MV-4-11 (cell line): ENCODE data around the gene ERVMER34-1.
A peak's percentile ranks its signal among the peaks of the same experiment; 100 is the strongest.

Source experiments
- DNase-seq: peaks from one replicate; lab custom pipeline; 2025; lab: John Stamatoyannopoulos, UW

The ERVMER34-1 gene

GRCh38 chr4:52750819-52751486 lies at the start of gene ERVMER34-1:
ERVMER34-1 (minus strand) TSS chr4:52751425; CDS start chr4:52745520, 5,905 bp downstream.
- DNase-seq: no peak

- DNase-seq: no peak
Observed at GRCh38 chr4:52799813-52800212, 48.6 kb upstream of the ERVMER34-1 start.

- DNase-seq: no peak
Observed at GRCh38 chr4:52795533-52795932, 44.3 kb upstream of the ERVMER34-1 start.

DNA sequence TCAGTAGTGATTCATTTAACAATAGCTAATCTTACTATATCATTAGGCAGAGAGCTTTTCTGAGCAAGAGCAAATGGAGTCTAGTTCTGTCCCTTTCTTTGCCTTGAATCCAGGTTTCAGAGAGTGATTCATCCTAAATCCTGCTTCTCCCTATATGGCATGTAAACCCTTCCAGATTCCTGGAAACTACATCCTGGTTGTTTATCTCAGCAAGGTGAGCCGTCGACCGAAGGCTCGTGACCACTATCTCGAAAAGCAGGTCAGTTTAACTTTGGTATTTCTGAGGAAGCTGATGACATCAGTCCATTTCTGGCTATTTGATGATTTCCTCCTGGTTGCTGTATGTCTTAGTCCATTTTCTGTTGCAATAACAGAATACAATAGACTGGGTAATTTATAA lies 40.7 kb upstream of the ERVMER34-1 start:
- no peak for DNase-seq

GRCh38 chr4:52789774-52790173 lies 38.5 kb upstream of the ERVMER34-1 start:
- DNase-seq: no peak

- DNase-seq: no peak
Observed at GRCh38 chr4:52788806-52789205, 37.6 kb upstream of the ERVMER34-1 start.

- no peak for DNase-seq
Observed at GRCh38 chr4:52783069-52783468, 31.8 kb upstream of the ERVMER34-1 start.

GRCh38 chr4:52780617-52781354 lies 29.6 kb upstream of the ERVMER34-1 start:
- no peak for DNase-seq

DNA sequence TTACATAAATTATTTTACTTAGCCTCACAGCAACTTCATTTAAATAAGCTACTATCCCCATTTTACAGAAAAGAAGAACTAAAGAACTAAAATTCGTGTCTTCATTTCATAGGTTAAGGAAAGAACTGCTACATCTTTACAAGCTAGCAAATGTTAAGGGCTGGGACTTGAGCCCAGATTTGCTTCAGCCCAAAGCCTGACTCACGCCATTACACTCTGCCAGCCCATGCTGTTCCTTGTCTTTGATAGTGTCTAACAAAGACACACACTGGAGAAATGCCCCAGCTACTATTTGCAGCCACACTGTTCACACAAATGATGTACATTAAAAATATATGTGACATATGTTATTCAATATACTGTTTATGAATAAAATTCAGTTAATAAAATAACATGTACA lies 29.0 kb upstream of the ERVMER34-1 start:
- no peak for DNase-seq

GRCh38 chr4:52760256-52760655 lies 9.0 kb upstream of the ERVMER34-1 start:
- DNase-seq: no peak

GRCh38 chr4:52755426-52755825 lies 4.2 kb upstream of the ERVMER34-1 start:
- DNase-seq: no peak

DNA sequence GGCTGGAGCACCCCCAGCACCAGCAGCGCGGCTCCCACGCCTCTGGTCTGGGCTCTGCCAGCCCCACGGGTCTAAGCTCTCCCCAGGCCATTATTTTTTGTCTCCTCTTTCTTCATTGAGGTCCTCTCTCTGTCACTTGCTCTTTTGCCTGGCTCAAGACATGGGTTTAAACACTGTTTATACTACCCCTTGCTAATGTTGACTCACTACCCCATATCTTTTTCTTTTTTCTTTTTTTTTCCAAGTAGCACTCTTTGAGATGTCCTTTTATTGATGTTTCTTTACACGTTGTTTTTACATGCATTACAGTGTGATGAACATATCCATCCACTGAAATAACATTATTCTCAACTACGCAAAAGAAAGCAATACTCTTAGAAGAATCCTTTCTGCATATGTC lies 1.7 kb upstream of the ERVMER34-1 start:
- DNase-seq: no peak

DNA sequence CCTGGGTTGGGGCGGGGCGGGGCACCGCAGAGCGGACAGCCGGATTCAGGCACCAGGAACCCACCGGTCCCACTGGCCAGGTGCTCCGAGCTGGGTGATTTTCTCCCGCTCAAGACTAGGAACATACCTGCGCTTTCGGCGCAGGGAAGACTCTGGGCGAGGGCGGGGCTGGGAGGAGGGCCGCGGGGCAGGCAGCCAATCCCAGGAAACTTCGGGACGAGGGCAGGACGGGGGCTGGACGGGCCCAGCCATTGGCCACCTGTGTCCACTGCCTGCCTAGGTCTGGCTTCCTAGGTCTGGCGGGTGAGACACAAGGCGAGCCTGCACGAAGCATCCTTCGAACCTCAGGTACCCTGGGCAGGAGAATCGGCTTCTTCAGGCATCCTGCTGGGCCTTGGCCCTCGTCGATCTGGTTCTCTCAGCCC lies 274 bp upstream of the ERVMER34-1 start:
- DNase-seq: no peak

DNA sequence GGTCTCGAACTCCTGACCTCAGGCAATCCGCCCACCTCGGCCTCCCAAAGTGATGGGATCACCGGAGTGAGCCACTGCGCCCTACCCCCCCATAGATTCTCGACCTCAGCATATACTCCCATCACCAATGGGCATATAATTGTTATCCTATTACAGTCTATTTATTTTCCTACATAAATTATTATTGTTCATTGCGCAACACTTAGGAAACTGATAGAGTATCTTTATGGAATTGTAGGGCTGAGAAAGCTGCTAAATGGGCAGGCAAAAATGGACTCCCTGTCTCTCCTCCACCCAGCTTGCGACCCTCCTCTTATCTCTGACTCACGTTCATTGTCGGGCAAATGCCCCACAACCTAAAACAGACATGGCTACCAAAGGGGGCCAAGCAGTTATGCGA lies 1.0 kb downstream of the ERVMER34-1 start:
- no peak for DNase-seq

- DNase-seq: no peak
Observed at GRCh38 chr4:52748432-52748831, 2.8 kb downstream of the ERVMER34-1 start.

DNA sequence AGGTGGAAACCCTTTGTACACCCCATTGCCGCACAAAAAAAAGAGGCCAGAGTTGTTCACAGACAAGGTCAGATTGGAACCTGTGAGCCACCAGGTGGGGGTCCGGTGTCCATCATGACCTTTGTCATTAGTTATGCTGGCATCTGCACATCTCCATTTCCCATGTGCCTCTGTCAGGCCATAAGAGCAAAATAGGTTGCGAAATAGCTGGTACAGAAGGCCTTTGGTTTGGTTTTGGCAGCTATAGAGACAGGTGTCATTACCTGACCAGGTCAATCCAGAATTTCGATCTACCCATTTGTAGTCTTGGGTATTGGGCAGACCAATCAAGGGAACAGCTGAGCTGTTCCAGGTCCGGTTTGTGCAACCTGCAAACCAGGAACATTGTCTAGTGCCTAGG lies 6.6 kb downstream of the ERVMER34-1 start:
- DNase-seq: no peak

- no peak for DNase-seq
Observed at GRCh38 chr4:52743444-52744019, 7.7 kb downstream of the ERVMER34-1 start.

- no peak for DNase-seq
Observed at GRCh38 chr4:52729586-52729985, 21.6 kb downstream of the ERVMER34-1 start.

GRCh38 chr4:52728691-52729240 lies 22.5 kb downstream of the ERVMER34-1 start:
- DNase-seq: no peak

GRCh38 chr4:52726826-52727580 lies 24.2 kb downstream of the ERVMER34-1 start:
- DNase-seq: no peak

DNA sequence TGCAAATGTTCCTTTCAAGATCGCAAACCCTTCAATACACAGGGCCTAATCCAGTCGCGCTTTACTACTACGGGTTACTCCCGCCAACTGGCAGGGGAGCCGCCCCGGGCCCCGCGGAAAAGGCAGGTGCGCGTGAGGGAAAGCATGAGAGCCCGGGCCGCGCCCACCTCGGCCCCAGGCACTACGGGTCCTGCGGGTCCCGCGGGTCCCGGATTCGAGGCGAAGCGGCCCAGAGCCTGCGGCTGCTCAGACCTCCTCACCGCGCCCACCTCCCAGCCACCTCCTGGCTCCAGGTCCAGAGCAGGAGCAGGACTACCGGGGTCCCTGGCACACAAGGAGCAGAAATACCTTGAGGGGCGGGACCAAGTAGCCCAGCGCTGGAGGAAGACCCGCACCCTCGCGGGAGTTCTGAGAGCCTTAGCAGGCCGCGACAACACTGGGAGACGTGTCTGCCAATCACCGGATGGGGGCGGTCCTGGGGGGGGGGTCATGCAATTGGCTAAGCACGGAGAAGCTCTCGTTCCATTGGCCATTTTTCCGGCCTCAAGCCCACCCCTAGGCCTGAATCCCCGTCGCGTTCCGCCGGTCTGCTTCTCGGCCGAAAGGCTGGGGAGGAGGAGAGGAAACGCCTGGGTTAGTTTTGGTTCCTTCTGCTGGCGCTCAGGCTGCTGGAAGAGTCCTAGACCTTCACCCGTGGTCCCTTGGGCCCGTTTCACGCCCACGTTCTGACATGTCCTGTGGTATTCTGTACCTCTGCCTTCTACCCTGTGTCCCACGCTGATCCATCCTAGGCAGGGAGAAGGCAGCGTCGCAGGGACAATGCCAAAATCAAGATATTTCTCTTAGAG lies 29.0 kb downstream of the ERVMER34-1 start:
- peak; percentile 96 for DNase-seq
